Natural killer cell (primary cell): ENCODE measurements around the gene UNC13B. TPM values are rescaled to one million over a fixed set of nuclear protein-coding genes. Genes with fewer than 3 reads are reported as not detected.

Experiments used
- ATAC-seq, 3 donors: fragments of 150-1000 bp in 2 of 3; fragments of 200-7000 bp in 1 of 3; cut with Tn5 transposase; 1 replicate in 1 of 3; 2 replicates in 2 of 3; pipeline ENCODE4 v1.10.0; 2021; ENCODE audit warnings: mild to moderate bottlenecking in 2 of 3, moderate library complexity in 2 of 3
- DNase-seq, 2 donors: peaks; one replicate each; pipeline versions ENCODE4 v3.0.0 to v3.0.0-alpha.2; 2013 to 2021; ENCODE audit warnings: mixed read lengths in 1 of 2
- H3K27ac ChIP-seq: one replicate; pipeline ENCODE4 v1.5.1; 2013; ENCODE audit warnings: mild to moderate bottlenecking, low read length
- H3K27me3 ChIP-seq: one replicate; pipeline ENCODE4 v1.6.1; 2013; ENCODE audit warnings: low read length; ENCODE audit not compliant: control insufficient read depth, insufficient read depth
- H3K36me3 ChIP-seq: one replicate; pipeline ENCODE4 v1.6.1; 2013; ENCODE audit warnings: low read length; ENCODE audit not compliant: control insufficient read depth, insufficient read depth
- H3K4me1 ChIP-seq: one replicate; pipeline ENCODE4 v1.6.1; 2013; ENCODE audit warnings: low read length; ENCODE audit not compliant: control insufficient read depth, insufficient read depth
- H3K4me3 ChIP-seq: one replicate; pipeline ENCODE4 v1.5.1; 2013; ENCODE audit warnings: low read length
- H3K9me3 ChIP-seq: one replicate; pipeline ENCODE4 v1.6.1; 2013; ENCODE audit warnings: low read length; ENCODE audit not compliant: control insufficient read depth, insufficient read depth
- H3K27ac Mint-ChIP-seq, 2 donors: one replicate each; pipeline ENCODE4 v1.8.0; 2022; ENCODE audit warnings: mild to moderate bottlenecking in 2 of 2, mixed read lengths in 2 of 2, moderate library complexity in 1 of 2
- H3K27me3 Mint-ChIP-seq, 2 donors: one replicate each; pipeline ENCODE4 v1.8.0; 2022; ENCODE audit warnings: low read depth in 2 of 2, mixed read lengths in 2 of 2
- H3K36me3 Mint-ChIP-seq: one replicate; pipeline ENCODE4 v1.8.0; 2022; ENCODE audit warnings: mixed read lengths
- H3K4me1 Mint-ChIP-seq, 2 donors: one replicate each; pipeline ENCODE4 v1.8.0; 2022; ENCODE audit warnings: mixed read lengths in 2 of 2
- H3K4me3 Mint-ChIP-seq: one replicate; pipeline ENCODE4 v1.8.0; 2022; ENCODE audit warnings: mild to moderate bottlenecking, moderate library complexity, mixed read lengths
- H3K9me3 Mint-ChIP-seq, 2 donors: one replicate each; pipeline ENCODE4 v1.8.0; 2022; ENCODE audit warnings: mixed read lengths in 2 of 2
- CTCF ChIP-seq: fragments of 200-600 bp; IDR thresholded peaks from one replicate; pipeline ENCODE4 v1.8.0; 2022; ENCODE audit warnings: antibody characterized with exemption
- WGBS: methylation state at CpG from one replicate; pipeline ENCODE4 v1.1.7; 2013; ENCODE audit warnings: missing lambda C conversion rate; ENCODE audit not compliant: insufficient coverage; 5-methylcytosine and 5-hydroxymethylcytosine counted together
- intact Hi-C: fragments of 100-400 bp; cut with micrococcal nuclease; formaldehyde crosslinking; loops from one replicate; pipeline ENCODE4 v1.14.2; 2022
- total RNA-seq, 4 donors: library from RNA; stranded (reverse); fragments of 120-200 nt in 1 of 4; gene quantifications; one replicate each; pipeline versions ENCODE4 v1.2.3 to v1.2.4, GENCODE V29; 2013 to 2022

The UNC13B gene
- total RNA-seq, 3 donors from 2014 or later (not counting 1 experiment from before 2014, with no cell fraction given): 0.21 to 0.78 (median 0.27) TPM

GRCh38 chr9:35338561-35339274 is 176.9 kb downstream of the UNC13B start:
- H3K4me1 Mint-ChIP-seq: peaks cover 0 to 6% of the 10 kb centered on the region in 2 donors
- H3K27me3 Mint-ChIP-seq: peaks cover 9 to 19% of the 10 kb centered on the region in 2 donors
- Histone ChIP-seq H3K9me3 (no peaks in the 10 kb centered on the region), H3K4me1 (no peaks in the 10 kb centered on the region), H3K27ac (no peak overlapping the region), H3K36me3 (no peaks in the 10 kb centered on the region), H3K27me3 (no peaks in the 10 kb centered on the region), H3K4me3 (no peak overlapping the region)
- intact Hi-C loops: no loop called here
- H3K36me3 Mint-ChIP-seq: no peaks in the 10 kb centered on the region
- no peak for TF ChIP-seq CTCF
- 93% methylated on average over 6 of the region's 6 CpGs for WGBS
- no peak overlapping the region for H3K27ac Mint-ChIP-seq
- no peak for ATAC-seq
- H3K9me3 Mint-ChIP-seq: no peaks in the 10 kb centered on the region
- DNase-seq: no peak
- no peak overlapping the region for H3K4me3 Mint-ChIP-seq

- WGBS: 73% methylated on average over 1 of the region's 1 CpG
- H3K9me3 Mint-ChIP-seq: no peaks in the 10 kb centered on the region
- H3K36me3 Mint-ChIP-seq: no peaks in the 10 kb centered on the region
- no peak overlapping the region for H3K4me3 Mint-ChIP-seq
- no peak for ATAC-seq
- no peak overlapping the region for H3K4me3 ChIP-seq
- peaks cover 0 to 6% of the 10 kb centered on the region in 2 donors for H3K4me1 Mint-ChIP-seq
- TF ChIP-seq CTCF: no peak
- no peaks in the 10 kb centered on the region for H3K4me1 ChIP-seq
- no peak overlapping the region for H3K27ac ChIP-seq
- H3K27me3 Mint-ChIP-seq: peaks cover 13 to 19% of the 10 kb centered on the region in 2 donors
- DNase-seq: no peak
- no peak overlapping the region for H3K27ac Mint-ChIP-seq
- H3K36me3 ChIP-seq: no peaks in the 10 kb centered on the region
- H3K27me3 ChIP-seq: no peaks in the 10 kb centered on the region
- intact Hi-C loops: no loop called here
- H3K9me3 ChIP-seq: no peaks in the 10 kb centered on the region
Observed at GRCh38 chr9:35340046-35340445, 178.2 kb downstream of the UNC13B start.

- H3K4me1 ChIP-seq: no peaks in the 10 kb centered on the region
- H3K27me3 ChIP-seq: no peaks in the 10 kb centered on the region
- intact Hi-C loops: no loop called here
- ATAC-seq: no peak
- Mint-ChIP-seq H3K9me3 (no peaks in the 10 kb centered on the region), H3K4me1 (peaks cover 0 to 6% of the 10 kb centered on the region in 2 donors), H3K4me3 (no peak overlapping the region), H3K27me3 (peaks cover 14 to 19% of the 10 kb centered on the region in 2 donors), H3K36me3 (no peaks in the 10 kb centered on the region), H3K27ac (no peak overlapping the region)
- no peaks in the 10 kb centered on the region for H3K9me3 ChIP-seq
- DNase-seq: no peak
- H3K4me3 ChIP-seq: no peak overlapping the region
- no peak for TF ChIP-seq CTCF
- H3K27ac ChIP-seq: no peak overlapping the region
- WGBS: 85% methylated on average over 1 of the region's 2 CpGs
- no peaks in the 10 kb centered on the region for H3K36me3 ChIP-seq
Observed at GRCh38 chr9:35341021-35341420, 179.2 kb downstream of the UNC13B start.

- Mint-ChIP-seq H3K9me3 (no peaks in the 10 kb centered on the region), H3K36me3 (no peaks in the 10 kb centered on the region), H3K27me3 (peaks cover 14 to 19% of the 10 kb centered on the region in 2 donors), H3K4me1 (peaks cover 0 to 6% of the 10 kb centered on the region in 2 donors), H3K4me3 (no peak overlapping the region), H3K27ac (no peak overlapping the region)
- 6% methylated on average over 5 of the region's 5 CpGs for WGBS
- ATAC-seq (no peak), DNase-seq (no peak)
- intact Hi-C loops: no loop called here
- Histone ChIP-seq H3K27me3 (no peaks in the 10 kb centered on the region), H3K4me1 (no peaks in the 10 kb centered on the region), H3K27ac (no peak overlapping the region), H3K9me3 (no peaks in the 10 kb centered on the region), H3K36me3 (no peaks in the 10 kb centered on the region), H3K4me3 (no peak overlapping the region)
- no peak for TF ChIP-seq CTCF
Observed at GRCh38 chr9:35341585-35341984, 179.8 kb downstream of the UNC13B start.
